Uterus (tissue), 2 donors: ENCODE results near the gene GOLGA5.

Experiments
- CTCF ChIP-seq, 4 experiments: fragments of 200-600 bp in 2 of 4; fragments of 450-650 bp in 2 of 4; sonication (generic) in 2 of 4; IDR thresholded peaks; one replicate each; pipeline ENCODE4 v1.5.1; 2016 to 2019; ENCODE audit warnings: antibody characterized with exemption in 4 of 4, mild to moderate bottlenecking in 2 of 4, moderate library complexity in 1 of 4
- POLR2A ChIP-seq, 2 donors: fragments of 450-650 bp; IDR thresholded peaks; one replicate each; pipeline ENCODE4 v1.6.1; 2016; ENCODE audit warnings: antibody characterized with exemption in 2 of 2, mild to moderate bottlenecking in 1 of 2, moderate library complexity in 1 of 2

GRCh38 chr14:92884410-92884809 is 90.3 kb downstream of the GOLGA5 start:
- TF ChIP-seq POLR2A (IDR thresholded peaks at IDR 0.05) (no peak), CTCF (IDR thresholded peaks at IDR 0.05) (no peak)
